GM21447 (cell line): ENCODE results near the gene PAM.

Experiments used
- ATAC-seq: cut with Tn5 transposase; IDR thresholded peaks from one replicate; pipeline ENCODE4 v1.9.1; 2021; ENCODE audit not compliant: unreplicated experiment

The PAM gene

DNA sequence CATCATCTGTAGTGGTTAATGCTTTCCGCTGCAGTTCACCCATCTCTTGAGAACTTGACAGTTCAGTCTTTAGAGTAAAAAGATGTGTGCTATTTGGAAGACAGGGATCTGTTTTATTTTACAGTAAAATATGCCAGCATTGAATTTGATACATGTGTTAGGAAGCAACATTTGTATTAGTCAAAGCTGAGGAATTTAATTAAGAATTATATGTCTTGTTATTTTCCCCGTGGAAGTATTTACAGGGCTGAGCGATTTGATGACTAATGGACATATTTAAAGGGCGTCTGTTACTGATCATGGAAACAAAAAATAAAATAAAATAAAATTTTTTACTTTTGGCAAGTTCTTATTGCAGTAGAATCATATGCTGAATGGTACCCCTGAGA is 101.3 kb downstream of the PAM start:
- no peak for ATAC-seq

DNA sequence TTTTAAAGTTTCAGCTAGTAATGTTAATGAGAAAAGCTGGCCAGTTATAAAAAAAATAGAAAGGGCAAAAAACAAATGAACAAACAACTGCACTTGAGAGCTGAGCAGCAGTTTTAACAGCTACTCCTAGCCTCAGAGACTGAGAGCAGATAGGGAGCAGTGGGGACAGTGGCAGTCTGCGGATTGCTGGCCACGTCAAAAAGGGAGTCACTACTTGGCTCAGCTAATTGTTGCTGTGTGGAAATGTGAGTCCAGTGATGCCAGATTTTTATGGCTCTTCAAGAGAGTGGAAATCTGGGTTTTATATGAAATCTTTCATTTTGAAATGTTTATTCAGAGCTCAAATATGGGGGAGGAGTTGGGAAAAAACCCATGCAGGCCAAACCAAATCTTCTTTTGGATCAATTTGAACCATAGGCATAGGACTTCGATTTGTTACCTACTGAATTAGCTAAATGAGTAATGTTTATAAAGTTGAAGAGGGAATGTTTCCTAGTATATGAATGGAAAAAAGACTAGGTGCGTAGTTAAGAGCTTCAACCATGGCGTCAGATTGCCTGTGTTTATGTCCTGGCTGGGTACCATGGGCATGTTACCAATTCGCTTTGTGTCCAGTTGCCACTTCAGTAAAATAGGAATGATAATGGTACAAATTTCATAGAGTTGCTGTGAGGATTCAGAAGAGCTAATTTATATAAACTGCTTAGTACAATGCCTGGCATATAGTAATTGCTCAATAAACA is 102.1 kb downstream of the PAM start:
- ATAC-seq: no peak

DNA sequence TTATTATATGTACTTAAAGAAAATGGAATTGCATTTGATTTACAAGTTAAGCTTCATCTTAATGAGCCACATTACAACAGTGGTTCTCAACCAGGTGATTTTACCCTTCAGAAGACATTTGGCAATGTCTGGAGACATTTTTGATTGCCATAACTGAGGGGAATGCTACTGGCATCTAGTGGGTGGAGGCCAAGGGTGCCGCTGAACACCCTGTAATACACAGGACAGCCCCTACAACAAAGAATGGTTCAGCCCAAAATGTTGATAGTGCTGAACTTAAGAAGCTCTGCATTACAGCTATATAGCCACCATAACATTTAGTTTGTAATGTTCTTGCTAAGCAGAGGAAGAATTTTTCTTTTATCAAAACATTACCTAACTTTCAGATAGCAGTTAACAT is 103.1 kb downstream of the PAM start:
- ATAC-seq: no peak

- ATAC-seq: no peak
Observed at GRCh38 chr5:102858808-102859207, 103.7 kb downstream of the PAM start.

- ATAC-seq: no peak
Observed at GRCh38 chr5:102860035-102860434, 104.9 kb downstream of the PAM start.

- ATAC-seq: no peak
Observed at GRCh38 chr5:102863058-102863457, 108.0 kb downstream of the PAM start.

- ATAC-seq: no peak
Observed at GRCh38 chr5:102863764-102864560, 108.9 kb downstream of the PAM start.

GRCh38 chr5:102865171-102865509 is 110.0 kb downstream of the PAM start:
- no peak for ATAC-seq

- ATAC-seq: peak; percentile 71
Observed at GRCh38 chr5:102865510-102866236, 110.6 kb downstream of the PAM start.

GRCh38 chr5:102866237-102866600 is 111.1 kb downstream of the PAM start:
- no peak for ATAC-seq

GRCh38 chr5:102867992-102868662 is 113.0 kb downstream of the PAM start:
- no peak for ATAC-seq

DNA sequence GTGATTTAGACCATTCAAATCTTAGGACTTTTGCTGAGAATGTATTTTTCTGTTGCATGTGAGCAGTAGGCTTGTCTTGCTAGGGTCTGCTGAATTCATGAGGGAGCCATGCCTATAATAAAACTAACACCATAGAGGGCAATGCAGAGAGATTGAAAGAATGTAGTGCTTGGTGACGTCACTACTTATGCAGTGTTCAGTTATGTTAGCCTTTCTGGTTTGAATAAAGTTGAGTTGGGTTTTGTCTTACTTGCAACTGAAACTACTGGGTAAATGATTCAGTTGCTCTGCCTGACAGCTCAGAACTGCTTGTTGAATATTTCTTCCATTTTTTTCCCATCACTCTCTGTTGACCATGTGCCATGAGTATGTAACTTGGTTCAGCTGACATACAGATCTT is 114.1 kb downstream of the PAM start:
- ATAC-seq: no peak

GRCh38 chr5:102873379-102873932 is 118.4 kb downstream of the PAM start:
- ATAC-seq: no peak

- no peak for ATAC-seq
Observed at GRCh38 chr5:102874054-102874453, 118.9 kb downstream of the PAM start.

DNA sequence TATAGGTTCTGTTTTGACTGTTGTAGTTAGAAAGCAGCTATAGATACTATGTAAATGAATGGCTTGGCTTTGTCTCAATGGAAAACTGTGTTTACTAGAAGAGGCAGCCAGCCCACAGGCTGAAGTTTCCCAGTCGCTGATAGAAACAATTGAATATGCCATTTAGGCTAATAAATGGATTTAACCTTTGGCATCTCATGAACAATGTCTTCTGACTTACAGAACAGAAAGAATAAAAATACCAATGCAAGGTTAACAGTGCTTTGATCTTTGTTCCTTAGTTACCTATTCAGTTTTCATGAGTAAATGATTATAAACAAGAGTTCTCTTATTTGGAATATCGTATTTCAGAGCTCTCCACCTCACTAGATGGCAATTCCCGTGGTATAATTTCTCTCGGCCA is 120.6 kb downstream of the PAM start:
- no peak for ATAC-seq

GRCh38 chr5:102876610-102877009 is 121.5 kb downstream of the PAM start:
- ATAC-seq: no peak

DNA sequence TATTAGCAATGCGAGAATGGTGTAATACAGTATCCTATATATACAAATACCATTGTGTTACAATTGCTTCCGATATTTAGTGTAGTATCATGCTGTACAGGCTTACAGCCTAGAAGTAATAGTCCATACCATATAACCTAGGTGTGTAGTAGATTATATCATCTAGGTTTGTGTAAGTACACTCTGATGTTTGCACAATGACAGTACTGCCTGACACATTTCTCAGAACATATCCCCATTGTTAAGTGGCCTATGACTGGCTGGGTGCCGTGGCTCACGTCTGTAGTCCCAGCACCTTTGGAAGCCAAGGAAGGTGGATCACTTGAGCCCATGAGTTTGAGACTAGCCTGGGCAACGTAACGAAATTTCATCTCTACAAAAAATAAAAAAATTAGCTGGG is 124.6 kb downstream of the PAM start:
- no peak for ATAC-seq

DNA sequence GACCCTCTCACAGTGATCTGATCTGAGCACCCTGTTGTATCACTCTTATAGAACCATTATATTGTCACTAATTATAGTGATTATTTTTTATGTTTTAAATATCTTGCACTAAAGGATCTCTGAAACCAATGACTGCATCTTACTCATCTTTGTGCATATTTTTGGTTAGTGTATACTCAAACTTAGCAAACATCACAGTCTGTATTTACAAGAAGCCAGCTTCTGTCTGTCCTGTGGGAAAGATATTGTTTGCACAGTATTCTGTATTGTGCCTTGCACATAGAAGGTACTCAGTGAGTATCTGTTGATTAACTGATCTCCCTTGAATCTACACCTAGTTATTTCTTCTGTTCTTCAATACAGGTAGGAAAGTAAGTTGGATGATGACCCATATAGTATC is 131.5 kb downstream of the PAM start:
- ATAC-seq: no peak

DNA sequence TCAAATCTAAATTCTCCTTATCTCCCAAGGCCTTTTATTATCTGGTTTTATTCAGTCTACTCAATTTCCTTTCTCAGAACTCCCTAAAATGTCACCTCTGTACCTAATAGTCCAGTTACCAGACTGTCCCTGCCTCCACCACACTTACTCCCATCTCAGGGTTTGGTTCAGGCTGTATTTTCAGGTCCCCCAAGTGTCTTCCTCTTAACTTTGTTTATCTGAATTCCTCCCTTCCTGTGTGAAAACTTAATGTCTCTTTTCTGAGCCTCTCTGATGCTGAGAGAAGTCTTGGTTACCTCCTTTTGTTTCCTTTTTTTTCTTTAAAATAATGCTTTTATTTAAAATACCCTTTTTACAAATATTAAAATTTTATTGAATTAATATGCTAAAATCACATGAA is 133.4 kb downstream of the PAM start:
- ATAC-seq: no peak

DNA sequence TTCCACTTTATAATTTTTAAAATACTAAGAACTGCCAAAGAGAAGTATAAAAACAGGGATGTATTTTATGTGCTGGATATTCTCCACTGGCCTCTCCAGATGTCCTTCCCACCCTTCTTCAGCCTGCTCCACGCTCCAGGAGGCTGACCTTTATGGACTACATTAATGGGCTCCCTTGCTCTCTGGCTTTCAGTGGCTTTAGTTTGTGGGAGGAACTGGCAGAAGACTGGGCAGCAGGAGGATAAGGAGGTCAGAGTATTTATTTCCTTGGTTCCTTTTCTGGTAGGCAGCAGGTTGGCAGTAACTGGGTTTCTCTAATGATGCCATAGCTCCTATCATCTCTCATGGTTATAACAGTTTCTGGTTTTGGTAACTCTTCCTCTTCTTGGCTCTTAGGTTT is 133.9 kb downstream of the PAM start:
- ATAC-seq: no peak

DNA sequence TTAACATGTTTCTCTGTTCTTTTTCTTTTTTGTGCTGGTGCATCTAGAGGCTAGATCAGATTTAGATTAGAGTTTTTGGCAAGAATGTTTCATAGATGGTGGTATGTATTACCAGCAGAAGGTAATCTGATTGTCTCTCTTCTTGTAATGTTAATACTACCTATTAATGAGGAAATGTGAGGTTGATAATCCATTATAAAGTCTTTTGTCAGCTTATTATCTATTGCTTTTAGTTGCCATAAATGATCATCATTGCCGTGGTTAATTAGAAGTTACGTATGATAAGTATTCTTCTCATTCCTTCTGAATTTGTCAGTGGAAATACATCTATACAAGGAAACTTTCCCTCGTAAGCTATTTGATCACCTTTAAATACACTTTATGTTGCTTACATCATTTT is 135.0 kb downstream of the PAM start:
- ATAC-seq: no peak
